Tibial nerve (tissue), 4 donors: Measurements from ENCODE around the gene NRXN3.

Experiments
- EP300 ChIP-seq, 2 donors: sonication (generic); formaldehyde crosslinking; IDR thresholded peaks; one replicate each; pipeline ENCODE4 v1.6.1; 2017; ENCODE audit warnings: antibody characterized with exemption in 2 of 2, mild to moderate bottlenecking in 1 of 2
- TF ChIP-seq, protein P1 (sequence below), 5 experiments: fragments of 200-600 bp in 3 of 5; fragments of 450-650 bp in 2 of 5; sonication (generic) in 3 of 5; IDR thresholded peaks; one replicate each; pipeline ENCODE4 v1.5.1; 2016 to 2019; ENCODE audit warnings: antibody characterized with exemption in 5 of 5, mild to moderate bottlenecking in 3 of 5, moderate library complexity in 2 of 5

DNA sequence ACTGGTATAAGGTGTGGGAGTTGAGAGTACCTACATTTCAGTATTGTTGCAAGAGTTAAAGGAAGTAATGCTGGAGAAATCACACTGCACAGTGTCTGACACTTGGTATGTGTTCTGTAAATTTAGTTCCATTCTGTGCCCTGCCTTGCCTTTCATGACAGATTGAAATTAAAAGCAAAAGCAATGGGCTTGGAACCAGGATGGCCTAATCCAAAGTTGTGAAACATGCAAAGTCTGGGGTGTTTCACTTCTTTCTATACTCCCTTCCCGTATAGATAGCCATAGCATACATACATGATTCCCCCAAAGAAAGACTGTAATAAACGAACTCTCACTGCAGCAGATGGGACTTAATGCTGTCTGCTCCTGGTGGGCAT, 281.1 kb downstream of the NRXN3 start:
- no peak for TF ChIP-seq EP300 (IDR thresholded peaks at IDR 0.05)
- TF ChIP-seq, protein P1, sequence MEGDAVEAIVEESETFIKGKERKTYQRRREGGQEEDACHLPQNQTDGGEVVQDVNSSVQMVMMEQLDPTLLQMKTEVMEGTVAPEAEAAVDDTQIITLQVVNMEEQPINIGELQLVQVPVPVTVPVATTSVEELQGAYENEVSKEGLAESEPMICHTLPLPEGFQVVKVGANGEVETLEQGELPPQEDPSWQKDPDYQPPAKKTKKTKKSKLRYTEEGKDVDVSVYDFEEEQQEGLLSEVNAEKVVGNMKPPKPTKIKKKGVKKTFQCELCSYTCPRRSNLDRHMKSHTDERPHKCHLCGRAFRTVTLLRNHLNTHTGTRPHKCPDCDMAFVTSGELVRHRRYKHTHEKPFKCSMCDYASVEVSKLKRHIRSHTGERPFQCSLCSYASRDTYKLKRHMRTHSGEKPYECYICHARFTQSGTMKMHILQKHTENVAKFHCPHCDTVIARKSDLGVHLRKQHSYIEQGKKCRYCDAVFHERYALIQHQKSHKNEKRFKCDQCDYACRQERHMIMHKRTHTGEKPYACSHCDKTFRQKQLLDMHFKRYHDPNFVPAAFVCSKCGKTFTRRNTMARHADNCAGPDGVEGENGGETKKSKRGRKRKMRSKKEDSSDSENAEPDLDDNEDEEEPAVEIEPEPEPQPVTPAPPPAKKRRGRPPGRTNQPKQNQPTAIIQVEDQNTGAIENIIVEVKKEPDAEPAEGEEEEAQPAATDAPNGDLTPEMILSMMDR (IDR thresholded peaks at IDR 0.05) = no peak
